Neural progenitor cell (in vitro differentiated cells): ENCODE measurements around the gene NLGN4X.

Experiments
- CTCF ChIP-seq: fragments of 200-600 bp; sonication (generic); IDR thresholded peaks from 2 replicates; pipeline ENCODE4 v1.5.1; 2017; ENCODE audit warnings: antibody characterized with exemption, mild to moderate bottlenecking
- EZH2phosphoT487 ChIP-seq: fragments of 200-600 bp; sonication (generic); IDR thresholded peaks from 2 replicates; pipeline ENCODE4 v1.6.1; 2017; ENCODE audit warnings: antibody characterized with exemption

- TF ChIP-seq EZH2phosphoT487 (no peak), CTCF (no peak)
Observed at GRCh38 chrX:5867778-5868177, 360.9 kb downstream of the NLGN4X start.
